ENCODE results near the gene RRP7A. TPM values are rescaled to one million over a fixed set of nuclear protein-coding genes. Genes with fewer than 3 reads are reported as not detected.
A peak's percentile ranks its signal among the peaks of the same experiment; 100 is the strongest.

The RRP7A gene
- total and polyA plus RNA-seq, 2 of the 13 experiments (the other 11 are each of a cell fraction or from before 2014, with no cell fraction given) = 15.3 to 41.6 TPM

DNA sequence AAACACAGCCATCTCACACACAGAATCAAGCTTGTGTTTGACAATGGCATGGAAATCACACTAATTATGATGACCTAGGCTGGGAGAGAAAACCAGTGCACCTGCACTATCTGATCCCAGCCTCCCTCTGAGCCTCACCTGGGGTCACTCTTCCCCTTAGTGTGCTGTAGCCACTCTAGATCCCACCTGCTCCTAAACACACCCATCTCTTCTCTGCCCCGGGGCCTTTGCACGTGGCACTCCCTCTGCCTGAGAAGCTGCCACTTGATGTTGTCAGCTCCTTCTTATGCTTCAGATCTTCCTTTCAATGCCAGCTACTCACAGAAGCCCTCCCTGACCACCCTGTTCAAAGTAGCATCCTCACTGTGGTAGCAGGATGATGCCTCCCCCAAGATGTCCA, 44.5 kb downstream of the RRP7A start (continued):
- TF ChIP-seq TSC22D2 (CRISPR knock-in tag; IDR thresholded peaks at IDR 0.05; ENCODE audit: borderline replicate concordance) (no peak), ZNF788 (CRISPR knock-in tag; IDR thresholded peaks at IDR 0.05; ENCODE audit: borderline replicate concordance) (no peak), PITX1 (CRISPR knock-in tag; IDR thresholded peaks at IDR 0.05) (no peak), ZKSCAN1 (IDR thresholded peaks at IDR 0.05; ENCODE audit: low read length) (no peak), CC2D1A (CRISPR knock-in tag; IDR thresholded peaks at IDR 0.05) (no peak), ZNF260 (CRISPR knock-in tag; IDR thresholded peaks at IDR 0.05; ENCODE audit: borderline replicate concordance, low read depth) (no peak)
- TF ChIP-seq, protein P1, sequence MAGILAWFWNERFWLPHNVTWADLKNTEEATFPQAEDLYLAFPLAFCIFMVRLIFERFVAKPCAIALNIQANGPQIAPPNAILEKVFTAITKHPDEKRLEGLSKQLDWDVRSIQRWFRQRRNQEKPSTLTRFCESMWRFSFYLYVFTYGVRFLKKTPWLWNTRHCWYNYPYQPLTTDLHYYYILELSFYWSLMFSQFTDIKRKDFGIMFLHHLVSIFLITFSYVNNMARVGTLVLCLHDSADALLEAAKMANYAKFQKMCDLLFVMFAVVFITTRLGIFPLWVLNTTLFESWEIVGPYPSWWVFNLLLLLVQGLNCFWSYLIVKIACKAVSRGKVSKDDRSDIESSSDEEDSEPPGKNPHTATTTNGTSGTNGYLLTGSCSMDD (CRISPR knock-in tag; IDR thresholded peaks at IDR 0.05) = no peak
- TF ChIP-seq, protein P2, sequence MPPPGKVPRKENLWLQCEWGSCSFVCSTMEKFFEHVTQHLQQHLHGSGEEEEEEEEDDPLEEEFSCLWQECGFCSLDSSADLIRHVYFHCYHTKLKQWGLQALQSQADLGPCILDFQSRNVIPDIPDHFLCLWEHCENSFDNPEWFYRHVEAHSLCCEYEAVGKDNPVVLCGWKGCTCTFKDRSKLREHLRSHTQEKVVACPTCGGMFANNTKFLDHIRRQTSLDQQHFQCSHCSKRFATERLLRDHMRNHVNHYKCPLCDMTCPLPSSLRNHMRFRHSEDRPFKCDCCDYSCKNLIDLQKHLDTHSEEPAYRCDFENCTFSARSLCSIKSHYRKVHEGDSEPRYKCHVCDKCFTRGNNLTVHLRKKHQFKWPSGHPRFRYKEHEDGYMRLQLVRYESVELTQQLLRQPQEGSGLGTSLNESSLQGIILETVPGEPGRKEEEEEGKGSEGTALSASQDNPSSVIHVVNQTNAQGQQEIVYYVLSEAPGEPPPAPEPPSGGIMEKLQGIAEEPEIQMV (CRISPR knock-in tag; IDR thresholded peaks at IDR 0.05; ENCODE audit: low read depth) = no peak

DNA sequence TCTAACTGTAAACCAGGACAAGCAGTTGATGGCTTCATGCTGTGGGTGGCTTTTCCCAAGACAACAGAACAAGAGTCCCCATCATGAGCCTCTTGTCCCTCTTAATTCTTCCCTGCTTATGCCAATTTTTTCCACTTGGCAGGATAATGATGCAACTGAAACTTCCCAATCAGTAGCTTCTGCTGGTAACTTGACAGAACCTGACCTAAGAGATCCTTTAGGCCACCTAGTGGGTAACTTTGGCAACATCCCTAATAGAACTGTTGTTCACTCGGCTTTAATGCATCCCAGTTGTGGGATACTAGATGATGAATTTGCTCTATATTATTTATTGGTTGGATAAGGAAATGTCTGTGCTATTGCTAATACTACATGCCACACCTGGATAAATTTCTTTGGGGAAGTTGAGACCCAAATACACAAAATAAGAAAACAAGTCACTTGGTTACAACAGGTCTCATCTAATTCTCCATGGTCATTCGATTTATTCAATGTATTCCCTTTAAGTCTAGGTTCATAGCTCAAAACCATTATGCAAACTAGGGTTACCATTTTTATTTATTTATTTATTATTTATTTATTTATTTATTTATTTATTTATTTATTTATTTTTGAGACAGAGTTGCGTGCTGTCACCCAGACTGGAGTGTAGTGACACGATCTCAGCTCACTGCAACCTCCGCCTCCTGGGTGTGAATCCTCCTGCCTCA, 46.0 kb downstream of the RRP7A start:
- Histone ChIP-seq H3K4me2 (ENCODE audit: low read depth, low read length) (no peak overlapping the region), H3K36me3 (replicated peaks in 1 of 2; ENCODE audit: control insufficient read depth in 1 of 2, insufficient read depth in 2 of 2, low read length in 2 of 2) (no peaks in the 10 kb centered on the region), H4K20me1 (ENCODE audit: insufficient read depth, low read length) (no peaks in the 10 kb centered on the region), H3K9me3 (ENCODE audit: low read length) (no peaks in the 10 kb centered on the region), H3K27me3 (ENCODE audit: control insufficient read depth in 1 of 2, insufficient read depth in 2 of 2, low read length in 2 of 2) (peaks cover 0 to 4% of the 10 kb centered on the region in 2 experiments; a peak in 3 of 5 replicates), H2AFZ (ENCODE audit: low read length) (no peak overlapping the region), H3K9ac (ENCODE audit: insufficient read depth, low read depth, low read length) (no peak overlapping the region), H3K4me3 (replicated peaks in 1 of 3; ENCODE audit: insufficient read depth in 1 of 3, low read depth in 2 of 3, low read length in 3 of 3) (no peak overlapping the region), H3K27ac (ENCODE audit: extremely low read length, insufficient read depth, low read length) (no peak overlapping the region), H3K79me2 (ENCODE audit: insufficient read depth, low read length) (no peaks in the 10 kb centered on the region), H3K4me1 (ENCODE audit: insufficient read depth, low read length) (no peaks in the 10 kb centered on the region)
- ChIA-PET CTCF (ENCODE audit: low intra/inter-chr PET ratio, low total read pairs) (interaction anchor here (1.7 kb wide), 1 partner anchor 305 kb away, joined by 7 read pairs; no protein-coding TSS in a partner anchor), POLR2A (no interaction called here)
- no TSS peak for BruUV-seq (replicated peaks)
- ATAC-seq = peak; percentile 79
- in situ Hi-C loops (cut with HindIII; ENCODE audit: extremely low pct_ligation_motif_present, low pct_unique_long_range_greater_than_20kb) = no loop called here
- WGBS (ENCODE audit: low lambda C conversion rate) = 57% methylated on average over 5 of the region's 5 CpGs
- FAIRE-seq = peak; percentile 72
- peak; percentile 53 for DNase-seq (ENCODE audit: low spot score)
- intact Hi-C loops (cut with micrococcal nuclease; ENCODE audit: unreplicated experiment) = no loop called here
- TF ChIP-seq, protein P3, sequence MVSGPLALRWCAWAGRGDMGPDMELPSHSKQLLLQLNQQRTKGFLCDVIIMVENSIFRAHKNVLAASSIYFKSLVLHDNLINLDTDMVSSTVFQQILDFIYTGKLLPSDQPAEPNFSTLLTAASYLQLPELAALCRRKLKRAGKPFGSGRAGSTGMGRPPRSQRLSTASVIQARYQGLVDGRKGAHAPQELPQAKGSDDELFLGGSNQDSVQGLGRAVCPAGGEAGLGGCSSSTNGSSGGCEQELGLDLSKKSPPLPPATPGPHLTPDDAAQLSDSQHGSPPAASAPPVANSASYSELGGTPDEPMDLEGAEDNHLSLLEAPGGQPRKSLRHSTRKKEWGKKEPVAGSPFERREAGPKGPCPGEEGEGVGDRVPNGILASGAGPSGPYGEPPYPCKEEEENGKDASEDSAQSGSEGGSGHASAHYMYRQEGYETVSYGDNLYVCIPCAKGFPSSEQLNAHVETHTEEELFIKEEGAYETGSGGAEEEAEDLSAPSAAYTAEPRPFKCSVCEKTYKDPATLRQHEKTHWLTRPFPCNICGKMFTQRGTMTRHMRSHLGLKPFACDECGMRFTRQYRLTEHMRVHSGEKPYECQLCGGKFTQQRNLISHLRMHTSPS (CRISPR knock-in tag; IDR thresholded peaks at IDR 0.05; ENCODE audit: low read depth) = no peak
- no peak for TF ChIP-seq KLF12 (CRISPR knock-in tag; IDR thresholded peaks at IDR 0.05; ENCODE audit: borderline replicate concordance)
- TF ChIP-seq CHD4 (IDR thresholded peaks at IDR 0.05; ENCODE audit: borderline replicate concordance, low read length) = no peak
- no peak for TF ChIP-seq ZNF549 (CRISPR knock-in tag; IDR thresholded peaks at IDR 0.05)
- no peak for TF ChIP-seq ZC3H4 (CRISPR knock-in tag; IDR thresholded peaks at IDR 0.05; ENCODE audit: borderline replicate concordance)
- TF ChIP-seq, protein P4, sequence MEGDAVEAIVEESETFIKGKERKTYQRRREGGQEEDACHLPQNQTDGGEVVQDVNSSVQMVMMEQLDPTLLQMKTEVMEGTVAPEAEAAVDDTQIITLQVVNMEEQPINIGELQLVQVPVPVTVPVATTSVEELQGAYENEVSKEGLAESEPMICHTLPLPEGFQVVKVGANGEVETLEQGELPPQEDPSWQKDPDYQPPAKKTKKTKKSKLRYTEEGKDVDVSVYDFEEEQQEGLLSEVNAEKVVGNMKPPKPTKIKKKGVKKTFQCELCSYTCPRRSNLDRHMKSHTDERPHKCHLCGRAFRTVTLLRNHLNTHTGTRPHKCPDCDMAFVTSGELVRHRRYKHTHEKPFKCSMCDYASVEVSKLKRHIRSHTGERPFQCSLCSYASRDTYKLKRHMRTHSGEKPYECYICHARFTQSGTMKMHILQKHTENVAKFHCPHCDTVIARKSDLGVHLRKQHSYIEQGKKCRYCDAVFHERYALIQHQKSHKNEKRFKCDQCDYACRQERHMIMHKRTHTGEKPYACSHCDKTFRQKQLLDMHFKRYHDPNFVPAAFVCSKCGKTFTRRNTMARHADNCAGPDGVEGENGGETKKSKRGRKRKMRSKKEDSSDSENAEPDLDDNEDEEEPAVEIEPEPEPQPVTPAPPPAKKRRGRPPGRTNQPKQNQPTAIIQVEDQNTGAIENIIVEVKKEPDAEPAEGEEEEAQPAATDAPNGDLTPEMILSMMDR (CRISPR knock-in tag; IDR thresholded peaks at IDR 0.05) = peak; percentile 66
- TF ChIP-seq ZFY (CRISPR knock-in tag; IDR thresholded peaks at IDR 0.05) = no peak
- TF ChIP-seq SMC3 (IDR thresholded peaks at IDR 0.05; ENCODE audit: low read length) = peak; percentile 30; the same call in 1 of the 2 replicates
- no peak for TF ChIP-seq ZIK1 (CRISPR knock-in tag; IDR thresholded peaks at IDR 0.05; ENCODE audit: borderline replicate concordance, low read depth)
- no peak for TF ChIP-seq ZNF24 (IDR thresholded peaks at IDR 0.05)
